BE2C (cell line): ENCODE data around the gene CLDN7.

Experiments used
- DNase-seq: peaks from one replicate; pipeline ENCODE4 v3.0.0-alpha.2; 2020
- H3K27me3 ChIP-seq: fragments of 250-450 bp; sonication (Bioruptor Pico); 2 replicates; pipeline ENCODE4 v1.5.1; 2020; ENCODE audit warnings: mild to moderate bottlenecking
- H3K36me3 ChIP-seq: fragments of 250-450 bp; sonication (Bioruptor Pico); 2 replicates; pipeline ENCODE4 v1.5.1; 2020; ENCODE audit warnings: mild to moderate bottlenecking
- H3K4me1 ChIP-seq: fragments of 250-450 bp; sonication (Bioruptor Pico); 2 replicates; pipeline ENCODE4 v1.5.1; 2020
- H3K4me3 ChIP-seq: 2 replicates; pipeline ENCODE4 v1.5.1; 2011; ENCODE audit warnings: low read depth, low read length
- H3K9me3 ChIP-seq: fragments of 250-450 bp; sonication (Bioruptor Pico); 2 replicates; pipeline ENCODE4 v1.5.1; 2020
- TF ChIP-seq, protein P1 (sequence below): IDR thresholded peaks from 2 replicates; pipeline ENCODE4 v1.5.1; 2012; ENCODE audit warnings: mild to moderate bottlenecking, low read depth, low read length

Gene CLDN7

DNA sequence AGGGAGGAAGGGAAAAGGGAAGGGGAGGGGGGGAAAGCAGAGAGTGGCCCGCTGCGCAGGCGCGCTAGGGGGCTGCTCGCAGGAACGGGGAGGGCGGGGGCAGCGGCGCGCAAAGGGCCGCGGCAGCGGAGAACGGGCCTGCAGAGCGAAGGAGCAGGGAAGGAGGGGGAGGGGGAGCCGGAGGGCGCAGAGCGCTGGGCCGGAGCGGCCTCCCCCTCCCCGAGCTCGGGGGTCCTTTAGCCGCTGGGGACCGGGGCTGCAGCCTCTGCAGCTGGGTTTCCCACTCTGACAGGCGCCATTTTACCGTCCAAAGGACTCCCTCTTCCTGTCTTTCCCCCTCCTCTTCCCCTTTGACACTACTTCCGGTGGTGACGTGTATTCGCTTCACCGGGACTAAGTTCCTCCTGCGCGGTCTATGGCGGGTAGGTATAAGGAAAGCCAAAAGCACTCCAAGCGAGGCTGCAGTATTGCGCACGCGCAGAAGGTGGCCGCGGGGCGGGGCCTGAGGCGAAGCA is 10.6 kb downstream of the CLDN7 start, which contains the start of gene CTDNEP1:
Gene CTDNEP1 (minus strand): TSS at position 74 of the 515 bp plus-strand sequence. CDS start 438 bp downstream, outside the sequence.
- TF ChIP-seq, protein P1, sequence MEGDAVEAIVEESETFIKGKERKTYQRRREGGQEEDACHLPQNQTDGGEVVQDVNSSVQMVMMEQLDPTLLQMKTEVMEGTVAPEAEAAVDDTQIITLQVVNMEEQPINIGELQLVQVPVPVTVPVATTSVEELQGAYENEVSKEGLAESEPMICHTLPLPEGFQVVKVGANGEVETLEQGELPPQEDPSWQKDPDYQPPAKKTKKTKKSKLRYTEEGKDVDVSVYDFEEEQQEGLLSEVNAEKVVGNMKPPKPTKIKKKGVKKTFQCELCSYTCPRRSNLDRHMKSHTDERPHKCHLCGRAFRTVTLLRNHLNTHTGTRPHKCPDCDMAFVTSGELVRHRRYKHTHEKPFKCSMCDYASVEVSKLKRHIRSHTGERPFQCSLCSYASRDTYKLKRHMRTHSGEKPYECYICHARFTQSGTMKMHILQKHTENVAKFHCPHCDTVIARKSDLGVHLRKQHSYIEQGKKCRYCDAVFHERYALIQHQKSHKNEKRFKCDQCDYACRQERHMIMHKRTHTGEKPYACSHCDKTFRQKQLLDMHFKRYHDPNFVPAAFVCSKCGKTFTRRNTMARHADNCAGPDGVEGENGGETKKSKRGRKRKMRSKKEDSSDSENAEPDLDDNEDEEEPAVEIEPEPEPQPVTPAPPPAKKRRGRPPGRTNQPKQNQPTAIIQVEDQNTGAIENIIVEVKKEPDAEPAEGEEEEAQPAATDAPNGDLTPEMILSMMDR: no peak
- no peaks in the 10 kb centered on the region for H3K36me3 ChIP-seq
- H3K9me3 ChIP-seq: no peaks in the 10 kb centered on the region
- H3K4me1 ChIP-seq: no peaks in the 10 kb centered on the region; the same call in 1 of the 2 replicates
- H3K27me3 ChIP-seq: no peaks in the 10 kb centered on the region
- peak within 1 kb of the TSS; percentile 80 for H3K4me3 ChIP-seq
- DNase-seq: peak; percentile 93

DNA sequence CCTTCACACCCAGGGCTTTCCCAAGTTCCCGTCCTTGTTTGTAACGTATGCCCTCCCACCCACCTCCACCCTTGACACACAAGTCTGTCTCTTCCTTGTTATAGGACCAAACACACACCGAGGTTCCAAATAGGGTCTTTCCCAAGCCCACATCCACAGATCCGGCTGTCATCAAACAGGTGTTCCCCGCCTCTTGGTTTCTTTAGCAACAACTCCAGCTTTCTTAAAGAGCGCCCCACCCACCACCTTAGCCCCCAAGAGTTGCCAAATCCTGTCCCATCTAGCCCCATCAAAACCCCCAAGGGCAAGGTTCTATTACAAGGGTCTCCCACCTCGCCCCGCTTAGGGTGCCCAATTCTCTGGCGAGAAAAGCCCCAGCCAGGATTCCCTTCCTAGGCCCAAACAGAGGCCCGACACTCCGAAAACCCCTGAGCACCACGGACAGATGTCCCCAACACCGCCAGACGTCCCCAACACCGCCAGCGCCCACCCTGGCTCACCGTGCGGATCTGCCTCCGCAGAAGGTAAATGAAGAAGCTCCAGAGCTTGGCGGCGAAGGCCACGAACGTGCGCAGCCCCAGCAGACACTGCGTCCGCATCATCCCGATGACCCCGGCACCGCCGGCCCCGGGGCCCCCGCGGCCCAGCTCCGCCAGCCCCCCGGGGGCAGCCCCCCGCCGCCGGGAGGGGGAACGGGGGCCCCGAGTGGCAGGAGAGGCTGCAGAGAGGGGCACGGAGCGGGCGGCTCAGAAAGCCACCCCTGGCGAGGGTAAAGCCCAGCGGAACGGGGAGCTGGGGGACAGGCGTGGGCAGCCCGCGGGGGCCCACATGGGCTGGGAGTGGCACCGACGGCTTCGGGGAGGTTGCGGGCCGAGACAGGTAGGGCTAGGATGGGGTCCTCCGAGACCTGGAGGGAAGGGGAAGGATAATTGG is 11.3 kb downstream of the CLDN7 start:
- H3K9me3 ChIP-seq: no peaks in the 10 kb centered on the region
- H3K27me3 ChIP-seq: no peaks in the 10 kb centered on the region
- no peak for DNase-seq
- no peaks in the 10 kb centered on the region; the same call in 1 of the 2 replicates for H3K4me1 ChIP-seq
- peak overlapping the region; percentile 80 for H3K4me3 ChIP-seq
- TF ChIP-seq, protein P1: no peak
- no peaks in the 10 kb centered on the region; the same call in 1 of the 2 replicates for H3K36me3 ChIP-seq

DNA sequence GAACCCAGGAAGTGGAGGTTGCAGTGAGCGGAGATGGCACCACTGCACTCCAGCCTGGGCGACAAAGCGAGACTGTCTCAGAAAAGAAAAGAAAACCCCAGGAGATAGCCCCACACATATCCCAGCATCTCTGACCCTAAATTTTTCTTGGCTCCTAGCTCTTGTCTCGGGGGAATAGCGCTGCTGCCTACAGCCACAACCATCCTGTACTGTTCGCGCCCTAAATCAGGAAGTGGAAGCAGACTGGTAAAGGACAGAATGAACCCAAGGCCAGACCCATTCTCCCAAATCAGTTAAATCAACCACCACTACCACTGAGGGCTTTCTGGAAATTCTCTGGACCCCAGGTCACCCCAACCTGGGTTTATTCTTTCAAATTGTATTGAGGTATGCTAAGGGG is 12.4 kb downstream of the CLDN7 start:
- H3K4me3 ChIP-seq: peak overlapping the region; percentile 80
- peaks cover under 1% of the 10 kb centered on the region for H3K36me3 ChIP-seq
- H3K27me3 ChIP-seq: no peaks in the 10 kb centered on the region
- no peaks in the 10 kb centered on the region for H3K9me3 ChIP-seq
- no peaks in the 10 kb centered on the region; the same call in 1 of the 2 replicates for H3K4me1 ChIP-seq
- TF ChIP-seq, protein P1: no peak
- DNase-seq: no peak

DNA sequence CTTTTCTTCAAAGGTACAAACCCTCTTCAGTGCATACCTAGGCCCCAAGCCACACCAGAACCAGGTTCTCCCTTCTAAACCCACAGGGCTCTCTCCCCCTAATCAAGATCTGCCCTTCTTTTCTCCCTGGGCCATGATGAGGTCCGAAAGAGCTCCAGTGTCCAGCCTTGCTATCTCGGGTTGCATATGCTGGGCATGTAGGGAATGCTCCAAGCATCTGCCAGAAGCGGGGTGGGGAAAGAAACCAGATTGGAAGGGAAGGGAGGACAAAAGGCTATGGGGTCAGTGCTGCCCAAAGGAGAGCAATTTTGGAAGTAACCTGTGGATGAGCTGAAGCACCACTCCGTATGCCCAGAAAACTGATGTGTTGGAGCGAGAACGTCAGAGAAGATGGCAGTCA is 13.1 kb downstream of the CLDN7 start:
- no peaks in the 10 kb centered on the region for H3K9me3 ChIP-seq
- H3K4me3 ChIP-seq: no peak overlapping the region
- no peaks in the 10 kb centered on the region; the same call in 1 of the 2 replicates for H3K4me1 ChIP-seq
- H3K27me3 ChIP-seq: no peaks in the 10 kb centered on the region
- TF ChIP-seq, protein P1: no peak
- peaks cover 3% of the 10 kb centered on the region for H3K36me3 ChIP-seq
- DNase-seq: no peak

DNA sequence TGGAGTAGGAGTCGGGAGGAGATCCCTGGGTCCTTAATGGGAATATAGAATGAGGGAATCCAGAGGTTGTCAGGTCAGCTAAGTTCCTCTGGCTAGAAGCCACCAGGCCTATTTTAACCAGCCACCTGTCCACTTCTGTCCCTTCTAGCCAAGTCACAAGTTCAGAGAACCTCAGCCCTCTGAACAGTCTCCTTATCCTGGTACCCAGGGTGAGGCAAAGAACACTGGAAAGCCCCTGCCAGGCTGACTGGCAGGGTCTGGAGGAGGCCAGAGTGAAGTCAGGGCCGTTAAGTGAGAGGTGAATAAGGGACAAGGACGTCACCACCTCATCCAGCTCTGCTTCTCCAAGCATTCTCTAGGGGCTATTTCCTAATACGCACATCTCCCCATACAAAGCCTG is 13.5 kb downstream of the CLDN7 start:
- DNase-seq: no peak
- no peaks in the 10 kb centered on the region for H3K27me3 ChIP-seq
- H3K4me3 ChIP-seq: no peak overlapping the region
- TF ChIP-seq, protein P1: no peak
- H3K4me1 ChIP-seq: no peaks in the 10 kb centered on the region; the same call in 1 of the 2 replicates
- peaks cover 3% of the 10 kb centered on the region for H3K36me3 ChIP-seq
- no peaks in the 10 kb centered on the region for H3K9me3 ChIP-seq
